GM12878 (cell line): Measurements from ENCODE around the gene MTA3. TPM values are rescaled to one million over a fixed set of nuclear protein-coding genes. Genes with fewer than 3 reads are reported as not detected.

Experiments
- ATAC-seq: fragments of 200-7000 bp; cut with Tn5 transposase; 3 replicates; pipeline ENCODE4 v1.9.1; 2020; ENCODE audit warnings: mild to moderate bottlenecking, moderate library complexity
- BruUV-seq: library from RNA; stranded (reverse); fragments of 400-500 nt; replicated peaks from 2 replicates; lab custom pipeline; 2021; lab: Mats Ljungman, UMichigan
- CTCF ChIA-PET: fragments of 300-600 bp; sonication (Branson Sonifier 250); formaldehyde crosslinking; extraction: SDS; loops from one replicate; lab custom pipeline; 2021; ENCODE audit warnings: inconsistent platforms; lab: Yijun Ruan, JAX
- POLR2A ChIA-PET: fragments of 350-600 bp; formaldehyde crosslinking; extraction: SDS; loops from one replicate; lab custom pipeline; 2021; ENCODE audit warnings: inconsistent platforms; lab: Charles Lee
- RAD21 ChIA-PET: fragments of 300-600 bp; sonication (Branson Sonifier 250); formaldehyde crosslinking; loops from one replicate; lab custom pipeline; 2023; ENCODE audit warnings: antibody characterized with exemption; ENCODE audit not compliant: unreplicated experiment; lab: Charles Lee
- SMC1A ChIA-PET: fragments of 300-600 bp; sonication (Branson Sonifier 250); formaldehyde crosslinking; loops from one replicate; lab custom pipeline; 2023; ENCODE audit not compliant: unreplicated experiment, uncharacterized antibody; lab: Charles Lee
- DNase-seq: peaks from one replicate; pipeline ENCODE4 v3.0.0-alpha.2; 2011; ENCODE audit warnings: low read depth, low spot score
- FAIRE-seq: peaks from 3 replicates; lab custom pipeline; 2011; peaks lifted over from hg19 to GRCh38; lab: Jason Lieb, UNC
- H2AFZ ChIP-seq: 2 replicates; pipeline ENCODE4 v1.6.0; 2011; ENCODE audit warnings: low read depth, low read length, control low read depth; ENCODE audit not compliant: control insufficient read depth
- H3K27ac ChIP-seq: 2 replicates; pipeline ENCODE4 v1.5.1; 2011; ENCODE audit warnings: control low read depth; ENCODE audit not compliant: control insufficient read depth, insufficient read depth
- H3K27me3 ChIP-seq, 2 experiments: replicated peaks in 1 of 2; 2 replicates each; pipeline versions ENCODE4 v1.6.0 to v1.6.1; 2011; ENCODE audit warnings: low read length in 1 of 2; ENCODE audit not compliant: control insufficient read depth in 2 of 2, insufficient read depth in 2 of 2
- H3K36me3 ChIP-seq, 2 experiments: 2 replicates each; pipeline ENCODE4 v1.5.1; 2011; ENCODE audit warnings: low read length in 1 of 2; ENCODE audit not compliant: control insufficient read depth in 2 of 2, insufficient read depth in 2 of 2
- H3K4me1 ChIP-seq: 2 replicates; pipeline ENCODE4 v1.6.1; 2011; ENCODE audit warnings: mild to moderate bottlenecking, low read length, moderate library complexity, mixed read lengths; ENCODE audit not compliant: control insufficient read depth, insufficient read depth
- H3K4me2 ChIP-seq: 2 replicates; pipeline ENCODE4 v1.6.0; 2011; ENCODE audit warnings: control low read depth; ENCODE audit not compliant: control insufficient read depth, insufficient read depth
- H3K4me3 ChIP-seq: fragments of 200-600 bp; sonication (generic); 2 replicates; pipeline ENCODE4 v1.5.1; 2016
- H3K79me2 ChIP-seq: 2 replicates; pipeline ENCODE4 v1.6.0; 2011; ENCODE audit warnings: low read length; ENCODE audit not compliant: control insufficient read depth, insufficient read depth
- H3K9ac ChIP-seq: 2 replicates; pipeline ENCODE4 v1.8.0; 2011; ENCODE audit warnings: low read length, control low read depth, mixed read lengths; ENCODE audit not compliant: control insufficient read depth, insufficient read depth
- H3K9me3 ChIP-seq: replicated peaks from 3 replicates; pipeline ENCODE4 v1.5.1; 2011; ENCODE audit warnings: mild to moderate bottlenecking, low read length; ENCODE audit not compliant: control insufficient read depth, insufficient read depth
- H4K20me1 ChIP-seq: 2 replicates; pipeline ENCODE4 v1.6.0; 2011; ENCODE audit not compliant: control insufficient read depth, insufficient read depth
- CEBPB ChIP-seq, 2 experiments: fragments of 150-350 bp in 1 of 2; IDR thresholded peaks; 2 replicates each; pipeline ENCODE4 v1.6.1; 2012 to 2014; ENCODE audit warnings: low read depth in 2 of 2, low read length in 2 of 2, borderline replicate concordance in 1 of 2, inconsistent platforms in 1 of 2
- E2F4 ChIP-seq: IDR thresholded peaks from 2 replicates; pipeline ENCODE4 v1.6.1; 2012; ENCODE audit warnings: low read depth, low read length, improper control_type of control experiment
- EP300 ChIP-seq, 2 experiments: fragments of 150-350 bp in 1 of 2; IDR thresholded peaks; 2 replicates each; pipeline ENCODE4 v1.6.1; 2011 to 2012; ENCODE audit warnings: low read depth in 2 of 2, low read length in 2 of 2, borderline replicate concordance in 1 of 2, improper control_type of control experiment in 1 of 2, inconsistent platforms in 1 of 2; ENCODE audit not compliant: control insufficient read depth in 1 of 2
- ESRRA ChIP-seq: IDR thresholded peaks from 2 replicates; pipeline ENCODE4 v1.6.1; 2012; ENCODE audit warnings: mild to moderate bottlenecking, low read length, improper control_type of control experiment
- FOXM1 ChIP-seq: IDR thresholded peaks from 2 replicates; pipeline ENCODE4 v1.6.1; 2012; ENCODE audit warnings: low read depth, mild to moderate bottlenecking, inconsistent platforms, low read length, moderate library complexity
- GABPA ChIP-seq: IDR thresholded peaks from 2 replicates; pipeline ENCODE4 v1.6.1; 2014; ENCODE audit warnings: antibody characterized with exemption, low read depth, mild to moderate bottlenecking, inconsistent platforms
- NBN ChIP-seq: fragments of 450-650 bp; IDR thresholded peaks from 2 replicates; pipeline ENCODE4 v1.6.1; 2016
- NFXL1 ChIP-seq: fragments of 450-650 bp; IDR thresholded peaks from 2 replicates; pipeline ENCODE4 v1.6.1; 2017; ENCODE audit warnings: antibody characterized with exemption, mild to moderate bottlenecking, borderline replicate concordance
- SUZ12 ChIP-seq: fragments of 200-600 bp; sonication (generic); IDR thresholded peaks from one replicate; pipeline ENCODE4 v1.6.1; 2018; ENCODE audit warnings: antibody characterized with exemption, mild to moderate bottlenecking; ENCODE audit not compliant: unreplicated experiment
- TCF3 ChIP-seq: IDR thresholded peaks from 2 replicates; pipeline ENCODE4 v1.6.1; 2012; ENCODE audit warnings: low read depth, mild to moderate bottlenecking, low read length, borderline replicate concordance; ENCODE audit not compliant: insufficient read depth
- WGBS: methylation state at CpG from one replicate; pipeline ENCODE4 v1.1.6; 2016; ENCODE audit warnings: low lambda C conversion rate; ENCODE audit not compliant: insufficient replicate concordance, insufficient coverage; ENCODE audit errors: missing lambda C conversion rate; 5-methylcytosine and 5-hydroxymethylcytosine counted together
- in situ Hi-C: fragments of 300-500 bp; cut with MboI; formaldehyde crosslinking; loops from 9 replicates; pipeline ENCODE4 v1.14.3; 2018; ENCODE audit warnings: mixed read lengths
- intact Hi-C: fragments of 100-400 bp; cut with micrococcal nuclease; formaldehyde crosslinking; loops from one replicate; pipeline ENCODE4 v1.14.2; 2022; ENCODE audit not compliant: unreplicated experiment
- polyA plus RNA-seq, 11 experiments: library from polyadenylated mRNA; depleted of rRNA in 4 of 11; unstranded in 6 of 11; stranded (reverse) in 5 of 11; fragments of >200 nt; fragmentation: Nextera tagmentation in 4 of 11; fragmentation: Illumina TruSeq in 1 of 11; extraction: Ambion mirVana in 4 of 11; extraction: Trizol in 1 of 11; gene quantifications; 1 replicate in 1 of 11; 2 replicates in 10 of 11; pipeline versions ENCODE4 v1.2.1 to v1.2.3, GENCODE V29; 2011 to 2016; ENCODE audit warnings: inconsistent platforms in 2 of 11, missing spikeins in 2 of 11, low read depth in 1 of 11
- total RNA-seq, 4 experiments: library from RNA; depleted of rRNA in 3 of 4; stranded (reverse); fragments of >200 nt in 3 of 4; fragmentation: Illumina TruSeq in 1 of 4; extraction: Trizol in 1 of 4; gene quantifications; 2 replicates each; pipeline versions ENCODE4 v1.2.1 to v1.2.3, GENCODE V29; 2013 to 2021
- TF ChIP-seq, protein P1 (sequence below): fragments of 450-650 bp; IDR thresholded peaks from 2 replicates; pipeline ENCODE4 v1.6.1; 2017; ENCODE audit warnings: antibody characterized with exemption, mild to moderate bottlenecking, moderate library complexity

The MTA3 gene
- total and polyA plus RNA-seq, 10 of the 15 experiments (the other 5 are each of a cell fraction or from before 2014, with no cell fraction given): 17.6 to 45.5 (median 26.5) TPM

DNA sequence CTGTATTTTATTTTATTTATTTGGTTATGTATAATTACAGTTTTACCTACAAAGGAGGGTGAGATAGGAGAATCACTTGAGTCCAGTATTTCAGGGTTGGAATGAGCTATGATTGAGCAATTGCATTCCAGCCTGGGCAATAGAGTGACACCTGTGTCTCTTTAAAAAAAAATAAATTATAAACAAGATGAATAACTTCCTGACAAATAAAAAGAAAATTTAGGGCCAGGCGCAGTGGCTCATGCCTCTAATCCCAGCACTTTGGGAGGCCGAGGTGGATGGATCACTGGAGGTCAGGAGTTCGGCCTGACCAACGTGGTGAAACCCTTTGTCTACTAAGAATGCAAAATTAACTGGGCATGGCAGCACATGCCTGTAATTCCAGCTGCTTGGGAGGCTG, 17.3 kb downstream of the MTA3 start:
- POLR2A ChIA-PET: no interaction called here
- H2AFZ ChIP-seq: no peak overlapping the region
- FAIRE-seq: no peak
- CTCF ChIA-PET: no interaction called here
- 91% methylated on average over 4 of the region's 4 CpGs for WGBS
- peaks cover 5% of the 10 kb centered on the region for H3K79me2 ChIP-seq
- RAD21 ChIA-PET: no interaction called here
- no peaks in the 10 kb centered on the region for H4K20me1 ChIP-seq
- no peak for DNase-seq
- peaks cover 0 to 6% of the 10 kb centered on the region in 2 experiments; a peak in 2 of 4 replicates for H3K36me3 ChIP-seq
- no TSS peak for BruUV-seq
- no peak overlapping the region for H3K4me2 ChIP-seq
- ATAC-seq: no peak
- H3K27ac ChIP-seq: no peak overlapping the region
- TF ChIP-seq CEBPB (IDR thresholded peaks at IDR 0.05; ENCODE audit: borderline replicate concordance in 1 of 2, low read depth in 2 of 2, low read length in 2 of 2) (no peak), E2F4 (no peak)
- no peak overlapping the region for H3K9ac ChIP-seq
- no peaks in the 10 kb centered on the region for H3K4me1 ChIP-seq
- intact Hi-C loops (no loop called here), in situ Hi-C loops (no loop called here)
- H3K27me3 ChIP-seq: no peaks in the 10 kb centered on the region
- SMC1A ChIA-PET: no interaction called here
- H3K4me3 ChIP-seq: no peak overlapping the region
- no peaks in the 10 kb centered on the region; the same call in 2 of the 3 replicates for H3K9me3 ChIP-seq

DNA sequence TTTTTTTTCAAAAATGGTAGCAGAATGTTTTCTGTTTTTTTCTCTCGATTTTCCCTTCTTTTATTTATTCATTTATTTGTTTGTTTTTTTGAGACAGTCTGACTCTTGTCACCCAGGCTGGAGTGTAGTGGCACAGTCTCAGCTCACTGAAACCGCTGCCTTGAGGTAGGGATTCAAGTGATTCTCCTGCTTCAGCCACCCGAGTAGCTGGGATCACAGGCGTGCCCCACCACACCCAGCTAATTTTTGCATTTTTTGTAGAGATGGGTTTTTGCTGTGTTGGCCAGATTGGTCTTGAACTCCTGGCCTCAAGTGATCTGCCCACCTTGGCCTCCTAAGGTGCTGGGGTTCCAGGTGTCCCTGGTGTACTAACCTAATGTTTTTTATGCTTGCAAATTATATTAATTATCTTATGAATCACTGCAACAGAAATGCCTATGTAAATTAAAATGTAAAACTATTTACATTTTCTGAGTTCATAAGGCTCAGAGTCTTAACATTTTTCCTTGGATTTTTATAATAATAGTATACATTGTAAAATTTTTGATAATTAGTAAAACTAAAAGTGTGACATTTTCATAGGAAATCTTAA, 19.2 kb downstream of the MTA3 start:
- CTCF ChIA-PET: interaction anchor here (0.9 to 1.7 kb wide), 5 partner anchors 9 to 77 kb away, joined by 3 to 5 read pairs (median 4); no protein-coding TSS in a partner anchor
- no peak for TF ChIP-seq FOXM1
- no peak for TF ChIP-seq NFXL1
- TF ChIP-seq NBN: no peak
- TF ChIP-seq GABPA: no peak
- TF ChIP-seq SUZ12: no peak
- no peak for TF ChIP-seq EP300 (IDR thresholded peaks at IDR 0.05; ENCODE audit: borderline replicate concordance in 1 of 2, control insufficient read depth in 1 of 2, low read depth in 2 of 2, low read length in 2 of 2)
- no peak for TF ChIP-seq ESRRA
- TF ChIP-seq, protein P1, sequence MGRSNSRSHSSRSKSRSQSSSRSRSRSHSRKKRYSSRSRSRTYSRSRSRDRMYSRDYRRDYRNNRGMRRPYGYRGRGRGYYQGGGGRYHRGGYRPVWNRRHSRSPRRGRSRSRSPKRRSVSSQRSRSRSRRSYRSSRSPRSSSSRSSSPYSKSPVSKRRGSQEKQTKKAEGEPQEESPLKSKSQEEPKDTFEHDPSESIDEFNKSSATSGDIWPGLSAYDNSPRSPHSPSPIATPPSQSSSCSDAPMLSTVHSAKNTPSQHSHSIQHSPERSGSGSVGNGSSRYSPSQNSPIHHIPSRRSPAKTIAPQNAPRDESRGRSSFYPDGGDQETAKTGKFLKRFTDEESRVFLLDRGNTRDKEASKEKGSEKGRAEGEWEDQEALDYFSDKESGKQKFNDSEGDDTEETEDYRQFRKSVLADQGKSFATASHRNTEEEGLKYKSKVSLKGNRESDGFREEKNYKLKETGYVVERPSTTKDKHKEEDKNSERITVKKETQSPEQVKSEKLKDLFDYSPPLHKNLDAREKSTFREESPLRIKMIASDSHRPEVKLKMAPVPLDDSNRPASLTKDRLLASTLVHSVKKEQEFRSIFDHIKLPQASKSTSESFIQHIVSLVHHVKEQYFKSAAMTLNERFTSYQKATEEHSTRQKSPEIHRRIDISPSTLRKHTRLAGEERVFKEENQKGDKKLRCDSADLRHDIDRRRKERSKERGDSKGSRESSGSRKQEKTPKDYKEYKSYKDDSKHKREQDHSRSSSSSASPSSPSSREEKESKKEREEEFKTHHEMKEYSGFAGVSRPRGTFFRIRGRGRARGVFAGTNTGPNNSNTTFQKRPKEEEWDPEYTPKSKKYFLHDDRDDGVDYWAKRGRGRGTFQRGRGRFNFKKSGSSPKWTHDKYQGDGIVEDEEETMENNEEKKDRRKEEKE: no peak
- TF ChIP-seq TCF3: no peak

More for the DNA sequence above, 19.2 kb downstream of the MTA3 start:
- no peaks in the 10 kb centered on the region for H3K4me1 ChIP-seq
- no peak overlapping the region for H2AFZ ChIP-seq
- H3K36me3 ChIP-seq: peaks cover 0 to 2% of the 10 kb centered on the region in 2 experiments; a peak in 2 of 4 replicates
- H3K9ac ChIP-seq: no peak overlapping the region
- no peak for FAIRE-seq
- no peaks in the 10 kb centered on the region; the same call in 2 of the 3 replicates for H3K9me3 ChIP-seq
- no TSS peak for BruUV-seq
- peaks cover 9% of the 10 kb centered on the region for H3K79me2 ChIP-seq
- POLR2A ChIA-PET: interaction anchor here (0.6 to 0.8 kb wide), 2 partner anchors 9 to 344 kb away, joined by 3 to 4 read pairs; no protein-coding TSS in a partner anchor
- H4K20me1 ChIP-seq: no peaks in the 10 kb centered on the region
- no peak for DNase-seq
- WGBS: 97% methylated on average over 4 of the region's 4 CpGs
- SMC1A ChIA-PET: interaction anchor here (0.6 to 1.7 kb wide), 7 partner anchors 8 to 51 kb away, joined by 3 to 10 read pairs (median 3); no protein-coding TSS in a partner anchor
- ATAC-seq: no peak
- RAD21 ChIA-PET: interaction anchor here (0.5 to 1.5 kb wide), 6 partner anchors 9 to 188 kb away, joined by 3 to 6 read pairs (median 4); no protein-coding TSS in a partner anchor
- H3K4me3 ChIP-seq: no peak overlapping the region
- intact Hi-C loops (no loop called here), in situ Hi-C loops (no loop called here)
- H3K27ac ChIP-seq: no peak overlapping the region
- H3K27me3 ChIP-seq: no peaks in the 10 kb centered on the region
- no peak overlapping the region for H3K4me2 ChIP-seq
